OCI-LY1 (cell line): ENCODE data around the gene KLHL2.

ENCODE experiments used
- H2AFZ ChIP-seq: fragments of 200-600 bp; sonication (generic), shearing (Covaris generic); 2 replicates; pipeline ENCODE4 v1.6.0; 2014; ENCODE audit warnings: antibody characterized with exemption, mild to moderate bottlenecking, low read length
- H3F3A ChIP-seq: fragments of 200-600 bp; sonication (generic), shearing (Covaris generic); 2 replicates; pipeline ENCODE4 v1.6.0; 2014; ENCODE audit warnings: mild to moderate bottlenecking, antibody characterized with exemption, low read length, moderate library complexity; ENCODE audit not compliant: insufficient read depth
- H3K27ac ChIP-seq: fragments of 200-600 bp; sonication (generic); 2 replicates; pipeline ENCODE4 v1.5.1; 2014; ENCODE audit warnings: low read length, mixed run types, mild to moderate bottlenecking, low read depth; ENCODE audit not compliant: poor library complexity, severe bottlenecking
- H3K27me3 ChIP-seq: fragments of 200-600 bp; sonication (generic); 2 replicates; pipeline ENCODE4 v1.6.0; 2014; ENCODE audit warnings: antibody characterized with exemption, mild to moderate bottlenecking, low read length, moderate library complexity; ENCODE audit not compliant: insufficient read depth
- H3K36me3 ChIP-seq: fragments of 200-600 bp; sonication (generic); 2 replicates; pipeline ENCODE4 v1.6.1; 2014; ENCODE audit warnings: mild to moderate bottlenecking, antibody characterized with exemption, low read length, moderate library complexity, mixed read lengths; ENCODE audit not compliant: insufficient read depth
- H3K4me1 ChIP-seq: fragments of 200-600 bp; sonication (generic); 2 replicates; pipeline ENCODE4 v1.5.1; 2014; ENCODE audit warnings: mild to moderate bottlenecking, low read length, moderate library complexity; ENCODE audit not compliant: insufficient read depth, severe bottlenecking
- H3K4me2 ChIP-seq: fragments of 200-600 bp; sonication (generic), shearing (Covaris generic); 2 replicates; pipeline ENCODE4 v1.6.1; 2014; ENCODE audit warnings: low read length
- H3K4me3 ChIP-seq: fragments of 200-600 bp; sonication (generic); 2 replicates; pipeline ENCODE4 v1.5.1; 2014; ENCODE audit warnings: low read length, low read depth, mild to moderate bottlenecking, mixed read lengths; ENCODE audit not compliant: poor library complexity, severe bottlenecking
- H3K79me2 ChIP-seq: fragments of 200-600 bp; shearing (Covaris generic); 2 replicates; pipeline ENCODE4 v1.6.1; 2016; ENCODE audit warnings: mixed run types, low read length, mixed read lengths; ENCODE audit not compliant: insufficient read depth
- H3K9ac ChIP-seq: fragments of 200-600 bp; sonication (generic), shearing (Covaris generic); 2 replicates; pipeline ENCODE4 v1.6.1; 2014; ENCODE audit warnings: mild to moderate bottlenecking, low read length, mixed read lengths
- H3K9me2 ChIP-seq: fragments of 200-600 bp; sonication (generic), shearing (Covaris generic); 2 replicates; pipeline ENCODE4 v1.6.1; 2014; ENCODE audit warnings: low read depth, mild to moderate bottlenecking, low read length, mixed read lengths
- H3K9me3 ChIP-seq: fragments of 200-600 bp; shearing (Covaris generic); 2 replicates; pipeline ENCODE4 v1.6.1; 2014; ENCODE audit warnings: low read length, mixed read lengths
- H4K20me1 ChIP-seq: fragments of 200-600 bp; sonication (generic), shearing (Covaris generic); 2 replicates; pipeline ENCODE4 v1.6.0; 2016; ENCODE audit warnings: mild to moderate bottlenecking, low read length; ENCODE audit not compliant: insufficient read depth
- EZH2 ChIP-seq: fragments of 200-600 bp; sonication (generic), shearing (Covaris generic); IDR thresholded peaks from 2 replicates; pipeline ENCODE4 v1.8.0; 2017; ENCODE audit warnings: borderline replicate concordance, mixed run types, mild to moderate bottlenecking, antibody characterized with exemption, low read length, moderate library complexity, mixed read lengths
- TF ChIP-seq, protein P1 (sequence below): fragments of 200-600 bp; sonication (generic), shearing (Covaris generic); IDR thresholded peaks from 2 replicates; pipeline ENCODE4 v1.5.1; 2017; ENCODE audit warnings: mild to moderate bottlenecking, antibody characterized with exemption, low read length, moderate library complexity, mixed read lengths

KLHL2 gene

GRCh38 chr4:165201806-165202205 is 5.6 kb upstream of the KLHL2 start:
- Histone ChIP-seq H3F3A (no peaks in the 10 kb centered on the region), H3K9me2 (no peaks in the 10 kb centered on the region), H3K9me3 (no peaks in the 10 kb centered on the region), H3K4me3 (no peak overlapping the region), H3K79me2 (no peaks in the 10 kb centered on the region), H3K27ac (no peak overlapping the region), H3K27me3 (no peaks in the 10 kb centered on the region), H3K4me1 (peaks cover 7% of the 10 kb centered on the region), H4K20me1 (no peaks in the 10 kb centered on the region), H3K9ac (no peak overlapping the region), H3K36me3 (no peaks in the 10 kb centered on the region), H3K4me2 (no peak overlapping the region), H2AFZ (no peak overlapping the region)
- TF ChIP-seq EZH2, result no peak
- TF ChIP-seq, protein P1, sequence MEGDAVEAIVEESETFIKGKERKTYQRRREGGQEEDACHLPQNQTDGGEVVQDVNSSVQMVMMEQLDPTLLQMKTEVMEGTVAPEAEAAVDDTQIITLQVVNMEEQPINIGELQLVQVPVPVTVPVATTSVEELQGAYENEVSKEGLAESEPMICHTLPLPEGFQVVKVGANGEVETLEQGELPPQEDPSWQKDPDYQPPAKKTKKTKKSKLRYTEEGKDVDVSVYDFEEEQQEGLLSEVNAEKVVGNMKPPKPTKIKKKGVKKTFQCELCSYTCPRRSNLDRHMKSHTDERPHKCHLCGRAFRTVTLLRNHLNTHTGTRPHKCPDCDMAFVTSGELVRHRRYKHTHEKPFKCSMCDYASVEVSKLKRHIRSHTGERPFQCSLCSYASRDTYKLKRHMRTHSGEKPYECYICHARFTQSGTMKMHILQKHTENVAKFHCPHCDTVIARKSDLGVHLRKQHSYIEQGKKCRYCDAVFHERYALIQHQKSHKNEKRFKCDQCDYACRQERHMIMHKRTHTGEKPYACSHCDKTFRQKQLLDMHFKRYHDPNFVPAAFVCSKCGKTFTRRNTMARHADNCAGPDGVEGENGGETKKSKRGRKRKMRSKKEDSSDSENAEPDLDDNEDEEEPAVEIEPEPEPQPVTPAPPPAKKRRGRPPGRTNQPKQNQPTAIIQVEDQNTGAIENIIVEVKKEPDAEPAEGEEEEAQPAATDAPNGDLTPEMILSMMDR, result no peak

- Histone ChIP-seq H3K4me3 (no peak overlapping the region), H3K27ac (no peak overlapping the region), H4K20me1 (no peaks in the 10 kb centered on the region), H3K9ac (no peak overlapping the region), H2AFZ (no peak overlapping the region), H3K36me3 (no peaks in the 10 kb centered on the region), H3K4me2 (no peak overlapping the region), H3K9me3 (no peaks in the 10 kb centered on the region), H3F3A (no peaks in the 10 kb centered on the region), H3K27me3 (no peaks in the 10 kb centered on the region), H3K9me2 (no peaks in the 10 kb centered on the region), H3K79me2 (0 out of 2 replicates have a peak, but pooled peaks cover 5% of the 10 kb centered on the region), H3K4me1 (peaks cover 16% of the 10 kb centered on the region)
- no peak for TF ChIP-seq EZH2
- TF ChIP-seq, protein P1, result no peak
These were observed 3.6 kb upstream of the KLHL2 start for GRCh38 chr4:165203541-165204461.

DNA sequence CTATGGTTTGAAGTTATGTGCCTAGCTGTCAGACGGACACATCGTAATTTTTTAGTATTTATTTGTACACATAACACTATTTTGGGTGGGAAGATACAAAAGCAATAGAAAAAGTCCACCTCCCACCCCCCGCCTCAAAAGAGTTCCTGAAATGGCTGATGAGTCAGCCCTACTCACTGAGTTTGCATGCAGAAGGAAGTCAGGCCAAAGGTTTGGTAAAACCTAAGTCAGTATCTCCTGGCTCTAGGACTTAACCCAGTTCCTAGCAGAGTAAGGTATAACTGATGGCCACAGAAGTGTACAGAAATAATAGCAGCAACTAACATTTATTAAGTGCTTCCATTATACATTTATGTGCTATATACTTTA is 2.9 kb upstream of the KLHL2 start:
- no peak overlapping the region for H3K27ac ChIP-seq
- no peak overlapping the region for H2AFZ ChIP-seq
- H3K79me2 ChIP-seq, result 0 out of 2 replicates have a peak, but pooled peaks cover 5% of the 10 kb centered on the region
- no peak overlapping the region for H3K4me2 ChIP-seq
- H3K9ac ChIP-seq, result no peak overlapping the region
- H3K9me2 ChIP-seq, result no peaks in the 10 kb centered on the region
- H3K4me1 ChIP-seq, result peaks cover 22% of the 10 kb centered on the region
- TF ChIP-seq, protein P1, result no peak
- TF ChIP-seq EZH2, result no peak
- H3K4me3 ChIP-seq, result no peak overlapping the region
- no peaks in the 10 kb centered on the region for H4K20me1 ChIP-seq
- no peaks in the 10 kb centered on the region for H3K36me3 ChIP-seq
- no peaks in the 10 kb centered on the region for H3K9me3 ChIP-seq
- no peaks in the 10 kb centered on the region for H3F3A ChIP-seq
- no peaks in the 10 kb centered on the region for H3K27me3 ChIP-seq
